Endometrial microvascular endothelial cells (primary cell): ENCODE measurements around the gene MYO1H. TPM values are rescaled to one million over a fixed set of nuclear protein-coding genes. Genes with fewer than 3 reads are reported as not detected.

Experiments
- in situ Hi-C: cut with HindIII; loops from 2 replicates; pipeline ENCODE4 v1.10.0; 2017; ENCODE audit warnings: low sequenced_read_pairs, low pct_unique_long_range_greater_than_20kb; ENCODE audit errors: inconsistent ontology term
- total RNA-seq: library from RNA; depleted of rRNA; stranded (reverse); fragments of >200 nt; gene quantifications from one replicate; pipeline ENCODE4 v1.2.3, GENCODE V29; 2015; ENCODE audit errors: inconsistent ontology term

The MYO1H gene
- total RNA-seq, 1 donor from 2014 or later, result not detected

GRCh38 chr12:109336593-109336992 lies 11.1 kb upstream of the MYO1H start:
- in situ Hi-C loops, result no loop called here

DNA sequence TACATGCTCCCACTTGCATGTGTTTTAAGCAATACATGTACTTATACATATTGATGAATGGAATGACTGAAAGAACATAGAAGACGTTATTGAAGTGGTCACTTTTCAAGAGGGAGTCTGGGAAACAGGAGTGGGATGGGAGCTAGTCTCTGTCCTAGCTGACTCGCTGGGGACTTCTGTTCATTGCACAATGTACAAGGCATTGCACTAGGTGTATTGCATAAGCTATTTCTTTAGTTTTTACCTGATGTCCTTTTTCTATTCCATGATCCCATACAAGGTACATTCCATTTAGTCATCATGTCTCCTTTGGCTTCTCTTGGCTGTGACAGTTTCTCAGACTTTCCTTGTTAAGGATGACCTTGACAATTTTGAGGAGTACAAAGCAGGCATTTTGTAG lies 4.0 kb upstream of the MYO1H start:
- in situ Hi-C loops, result no loop called here

- in situ Hi-C loops, result no loop called here
These were observed 2.3 kb upstream of the MYO1H start for GRCh38 chr12:109345428-109345827.

- in situ Hi-C loops, result no loop called here
These were observed 780 bp upstream of the MYO1H start for GRCh38 chr12:109346920-109347319.

DNA sequence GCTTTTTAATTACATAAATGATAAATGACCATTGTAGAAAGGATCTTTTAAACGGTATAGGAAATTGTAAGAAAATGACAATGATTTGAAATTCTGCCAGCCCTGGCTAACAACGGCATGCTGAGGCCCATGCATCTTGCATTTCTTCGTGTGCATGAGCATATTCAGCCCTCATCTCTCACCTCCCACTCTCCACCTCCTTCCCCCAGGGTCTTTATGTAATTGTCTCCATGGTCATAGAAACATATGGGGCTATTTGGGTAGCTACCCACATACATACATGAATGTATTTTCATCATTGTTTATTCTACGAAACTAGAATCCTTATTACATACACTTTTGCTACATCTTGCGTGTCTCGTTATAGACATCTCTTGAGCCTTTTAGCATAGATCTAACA lies 4.5 kb downstream of the MYO1H start:
- in situ Hi-C loops, result no loop called here

GRCh38 chr12:109356577-109356976 lies 8.9 kb downstream of the MYO1H start:
- in situ Hi-C loops, result no loop called here

DNA sequence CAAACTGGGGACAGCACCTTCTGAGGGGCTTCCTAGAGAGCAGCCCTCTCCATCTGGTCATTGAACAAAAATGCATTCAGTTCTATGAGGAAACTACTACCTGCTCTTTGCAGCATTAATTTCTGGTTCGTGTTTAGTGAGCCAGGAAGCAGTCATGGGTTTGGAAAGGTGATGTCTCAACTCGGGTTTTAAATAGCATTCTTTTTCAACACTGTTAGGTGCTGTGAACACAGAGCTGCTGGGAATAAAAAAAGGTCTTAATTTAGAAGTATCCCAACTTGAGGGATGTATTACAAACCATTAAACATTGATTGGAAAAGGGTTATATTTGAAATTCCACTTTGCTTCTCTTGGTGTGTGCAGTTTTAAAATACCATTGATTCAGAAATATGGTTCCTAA lies 9.3 kb downstream of the MYO1H start:
- in situ Hi-C loops, result no loop called here

GRCh38 chr12:109358154-109358869 lies 10.6 kb downstream of the MYO1H start:
- in situ Hi-C loops, result no loop called here

GRCh38 chr12:109359131-109359690 lies 11.5 kb downstream of the MYO1H start:
- in situ Hi-C loops, result no loop called here

- in situ Hi-C loops, result no loop called here
These were observed 22.1 kb downstream of the MYO1H start for GRCh38 chr12:109369831-109370230.

DNA sequence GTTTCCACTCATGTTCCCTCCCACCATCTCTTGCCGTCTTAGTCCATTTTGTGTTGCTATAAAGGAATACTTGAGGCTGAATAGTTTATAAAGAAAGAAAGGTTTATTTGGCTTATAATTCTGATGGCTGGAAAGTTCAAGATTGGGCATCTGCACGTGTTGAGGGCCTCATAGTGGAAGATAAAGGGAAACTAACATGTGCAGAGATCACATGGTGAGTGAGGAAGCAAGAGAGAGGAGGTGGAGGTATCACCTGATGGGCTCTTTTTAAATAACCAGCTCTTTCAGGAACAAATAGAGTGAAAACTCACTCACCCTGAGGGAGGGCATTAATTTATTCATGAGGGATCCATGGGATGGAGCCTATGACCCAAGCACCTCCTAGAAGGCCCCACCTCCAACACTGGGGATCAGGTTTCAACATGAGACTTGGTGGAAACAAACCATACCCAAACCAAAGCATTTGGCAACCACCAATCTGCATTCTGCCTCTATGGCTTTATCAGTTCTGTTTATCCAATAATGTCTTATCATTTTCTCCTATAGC lies 29.5 kb downstream of the MYO1H start:
- in situ Hi-C loops, result no loop called here

- in situ Hi-C loops, result no loop called here
These were observed 30.9 kb downstream of the MYO1H start for GRCh38 chr12:109378569-109378968.

- in situ Hi-C loops, result no loop called here
These were observed 34.3 kb downstream of the MYO1H start for GRCh38 chr12:109382031-109382430.

GRCh38 chr12:109383240-109383639 lies 35.5 kb downstream of the MYO1H start:
- in situ Hi-C loops, result no loop called here

DNA sequence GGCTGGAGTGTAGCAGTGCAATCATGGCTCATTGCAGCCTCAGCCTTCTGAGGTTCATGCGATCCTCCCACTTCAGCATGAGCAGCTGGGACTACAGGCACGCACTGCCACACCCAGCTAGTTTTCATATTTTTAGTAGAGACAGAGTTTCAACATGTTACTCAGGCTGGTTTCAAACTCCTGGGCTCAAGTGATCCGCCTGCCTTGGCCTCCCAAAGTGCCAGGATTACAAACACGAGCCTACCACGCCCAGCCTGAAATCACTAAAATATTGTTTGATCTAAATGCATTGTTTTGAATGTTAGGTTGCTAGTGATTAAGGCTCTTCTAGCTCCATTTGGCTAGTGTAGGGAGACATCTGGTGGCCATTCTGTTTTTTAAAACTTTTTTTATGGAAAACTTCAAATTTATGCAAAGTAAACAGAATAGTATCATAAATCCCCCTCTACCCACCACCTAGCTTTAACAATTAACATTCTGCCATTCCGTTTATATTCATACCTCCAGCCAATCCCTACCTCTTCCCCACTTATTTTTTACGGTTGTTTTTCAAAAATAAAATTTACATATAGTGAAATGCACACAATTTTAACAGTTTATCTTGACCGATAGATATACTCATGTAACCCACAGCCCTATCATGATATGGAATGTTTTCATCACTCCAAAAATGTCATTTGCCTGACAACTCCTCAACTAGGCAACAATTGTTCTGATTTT lies 37.8 kb downstream of the MYO1H start:
- in situ Hi-C loops, result no loop called here

DNA sequence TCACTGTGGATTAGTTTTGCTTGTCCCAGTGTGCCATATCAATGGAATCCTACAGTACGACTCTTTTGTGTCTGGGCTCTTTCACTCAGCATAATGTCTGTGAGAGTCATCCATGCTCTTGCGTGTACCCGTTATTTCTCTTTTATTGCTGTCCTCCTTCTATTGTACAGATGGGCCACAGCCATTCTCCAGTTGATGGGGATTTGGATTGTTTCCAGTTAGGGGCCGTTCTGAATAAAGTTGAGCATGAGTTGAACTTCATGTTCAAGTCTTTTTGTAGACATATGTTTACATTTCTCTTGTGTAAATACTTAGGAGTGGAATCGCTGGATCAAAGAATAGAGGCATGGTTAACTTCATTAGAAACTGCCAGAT lies 38.3 kb downstream of the MYO1H start:
- in situ Hi-C loops, result no loop called here

DNA sequence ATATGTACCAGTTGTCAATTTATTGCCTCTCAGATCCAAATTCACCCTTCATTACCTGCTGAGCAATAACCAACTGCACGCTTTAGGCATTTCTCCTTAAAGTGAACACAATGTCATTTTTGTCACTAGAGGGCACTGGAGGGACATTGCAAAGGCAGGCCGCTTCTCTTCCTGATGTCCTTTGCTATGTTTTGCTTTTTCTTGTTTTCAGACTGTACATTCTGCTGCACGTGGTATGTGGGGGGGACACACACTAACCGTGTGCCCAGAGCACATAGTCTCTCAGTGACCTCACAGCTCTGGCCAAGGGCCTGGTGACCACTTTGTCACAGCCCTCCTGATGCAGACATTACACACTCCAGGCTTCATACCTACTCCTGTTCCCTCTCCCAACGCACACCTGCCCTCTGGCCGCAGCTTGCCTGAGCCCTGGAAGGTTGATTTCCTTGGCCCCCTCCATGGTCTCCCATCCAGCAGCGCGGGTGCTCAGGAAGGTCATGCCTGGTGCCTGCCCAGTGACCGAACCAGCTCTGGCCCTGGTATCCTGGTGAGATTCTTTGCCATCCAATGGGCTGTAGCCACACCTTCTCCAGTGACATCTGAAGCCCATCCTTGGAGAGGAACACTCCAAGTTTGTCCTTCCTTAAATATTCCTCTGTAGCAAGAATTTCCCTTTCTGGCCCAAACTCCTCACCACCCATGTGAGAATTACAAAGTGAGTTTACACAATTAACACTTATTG lies 39.9 kb downstream of the MYO1H start:
- in situ Hi-C loops, result no loop called here

- in situ Hi-C loops, result no loop called here
These were observed 40.5 kb downstream of the MYO1H start for GRCh38 chr12:109388167-109388563.

GRCh38 chr12:109389146-109389545 lies 41.4 kb downstream of the MYO1H start:
- in situ Hi-C loops, result no loop called here
